NCI-H1930 (cell line): ENCODE measurements around the gene TMEM179.
"Not testable (repeated sequence)": the region's sequence is repeated elsewhere in the genome, so short reads cannot be mapped to it uniquely, and the experiment has no call there.

Experiments used
- DNase-seq, 2 experiments: peaks; one replicate each; lab custom pipeline; 2025; lab: John Stamatoyannopoulos, UW

Gene TMEM179

DNA sequence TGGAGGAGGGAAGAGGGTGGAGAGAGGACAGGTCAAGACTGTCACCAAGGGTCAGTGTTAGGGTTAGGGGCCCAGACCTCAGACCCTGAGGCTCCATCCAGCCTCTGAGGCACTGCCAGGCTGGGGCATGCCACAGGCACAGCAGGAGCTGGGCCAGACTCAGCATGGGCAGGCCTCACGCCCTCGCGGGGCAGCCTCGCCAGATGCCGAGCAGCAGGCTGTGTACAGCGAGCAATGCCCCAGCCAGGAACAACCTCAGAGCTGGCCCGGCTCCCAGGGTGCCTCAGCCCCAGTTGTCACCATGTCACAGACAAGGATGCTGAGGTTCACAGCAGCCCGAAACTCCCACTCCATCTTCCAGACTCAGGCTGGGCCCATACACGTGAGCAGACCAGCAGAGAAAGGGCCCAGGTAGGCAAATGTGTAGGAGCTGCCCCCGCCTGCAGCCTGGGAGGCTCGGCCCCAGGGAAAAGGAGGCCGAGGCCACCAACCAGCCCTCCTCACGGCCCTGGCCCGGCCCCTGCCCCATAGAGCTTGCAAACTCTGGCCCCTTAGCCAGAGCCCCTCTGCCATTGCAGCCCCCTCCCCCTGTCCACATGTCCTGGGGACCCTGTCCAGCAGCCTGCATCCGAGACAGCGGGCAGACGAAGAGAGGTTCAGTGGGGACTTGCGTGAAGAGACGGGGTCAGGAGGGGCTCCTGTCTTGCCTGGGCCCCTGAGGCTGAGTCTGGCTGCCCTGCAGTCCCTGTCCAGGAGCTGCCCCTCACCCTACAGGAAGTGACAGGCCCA is 17.5 kb downstream of the TMEM179 start:
- DNase-seq = no peak

DNA sequence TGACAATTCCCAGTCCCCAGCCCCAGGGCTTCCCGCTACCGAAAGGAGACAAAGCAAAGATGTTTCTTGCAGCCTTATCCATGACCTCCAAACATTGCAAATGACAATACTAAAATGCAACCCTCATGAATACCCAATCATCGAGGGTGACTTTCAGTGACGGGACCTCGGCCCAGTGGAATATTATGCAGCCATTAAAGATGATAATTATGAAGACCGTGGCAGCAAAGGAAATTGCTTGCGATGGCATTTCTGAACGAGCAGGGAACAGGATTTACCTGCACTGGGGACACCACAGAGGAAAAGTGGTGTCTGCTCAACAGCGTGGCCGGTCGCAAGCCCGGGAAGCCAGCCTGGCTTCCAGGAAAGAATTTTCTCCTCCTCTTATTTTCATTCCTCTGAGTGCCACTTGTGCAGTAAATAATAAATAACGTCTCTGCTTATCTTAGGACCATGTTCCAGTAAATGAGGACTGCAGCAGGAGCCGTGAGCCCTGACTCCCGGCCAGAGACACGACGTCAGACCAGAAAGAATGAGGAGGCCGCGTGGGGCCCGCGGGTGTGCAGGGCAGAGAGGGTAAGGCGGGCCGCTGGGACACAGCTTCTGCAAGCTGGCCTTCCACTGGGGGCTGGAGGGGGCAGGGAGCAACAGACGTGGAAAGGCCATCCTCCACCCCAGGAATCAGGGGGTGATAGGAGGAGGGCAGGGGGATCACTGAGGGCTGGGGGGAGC is 18.4 kb downstream of the TMEM179 start:
- DNase-seq = no peak

DNA sequence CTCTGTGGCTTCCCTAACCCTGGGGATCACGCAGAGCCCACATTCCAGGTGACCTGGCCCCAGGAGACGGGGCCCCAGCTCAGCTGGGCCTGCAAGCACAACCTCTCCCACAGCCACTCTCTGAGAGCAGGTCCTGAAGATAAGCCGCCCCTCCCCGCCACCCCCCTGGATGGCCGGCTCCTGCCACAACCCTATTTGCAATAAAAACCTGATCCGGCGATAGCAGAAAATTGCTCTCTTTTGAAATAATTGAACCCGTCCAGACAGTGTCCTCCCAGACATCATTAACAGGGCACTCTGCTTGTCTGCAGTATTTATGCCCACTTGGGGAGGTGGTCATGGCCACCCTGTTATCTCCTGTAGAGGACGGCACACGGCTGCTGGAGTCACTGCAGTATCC is 20.0 kb downstream of the TMEM179 start:
- no peak for DNase-seq

DNA sequence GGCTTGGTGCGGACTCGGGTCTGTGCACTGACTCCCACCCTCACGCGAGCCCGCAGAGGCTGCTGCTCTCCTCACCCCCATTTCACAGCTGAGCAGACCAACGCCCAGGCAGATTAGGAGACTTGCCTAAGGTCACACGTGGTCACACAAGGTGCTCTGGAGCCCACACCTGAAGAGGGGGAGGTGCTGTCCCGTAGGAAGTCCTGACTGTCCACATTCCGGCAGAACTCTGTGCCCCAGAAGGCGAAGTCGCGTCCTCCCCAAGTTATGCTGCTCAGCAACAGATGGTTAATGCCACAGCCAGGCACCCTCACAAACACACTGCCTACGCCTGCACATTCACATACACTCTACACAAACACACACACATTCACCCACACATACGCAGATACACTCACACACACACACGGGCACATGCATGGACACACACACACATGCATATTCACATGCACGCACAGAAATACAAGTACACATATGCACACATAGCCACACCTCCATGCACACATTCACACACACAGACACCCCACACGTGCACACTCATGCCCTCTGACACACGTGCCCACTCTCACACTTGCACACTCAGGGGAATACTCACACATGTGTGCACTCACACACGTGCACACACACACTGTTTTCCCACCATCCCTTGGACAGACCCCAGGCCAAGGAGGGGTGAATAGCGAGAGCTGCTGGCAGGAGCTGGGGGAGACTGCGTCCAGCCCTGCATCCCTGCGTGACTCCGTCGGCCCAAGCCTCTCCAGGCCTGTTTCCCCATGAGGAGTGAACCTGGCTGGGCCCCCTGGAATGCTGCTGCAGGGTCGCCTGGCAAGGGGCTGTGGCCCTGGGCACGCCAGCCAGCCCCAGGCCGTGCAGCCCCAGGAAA is 20.9 kb downstream of the TMEM179 start:
- no peak for DNase-seq

DNA sequence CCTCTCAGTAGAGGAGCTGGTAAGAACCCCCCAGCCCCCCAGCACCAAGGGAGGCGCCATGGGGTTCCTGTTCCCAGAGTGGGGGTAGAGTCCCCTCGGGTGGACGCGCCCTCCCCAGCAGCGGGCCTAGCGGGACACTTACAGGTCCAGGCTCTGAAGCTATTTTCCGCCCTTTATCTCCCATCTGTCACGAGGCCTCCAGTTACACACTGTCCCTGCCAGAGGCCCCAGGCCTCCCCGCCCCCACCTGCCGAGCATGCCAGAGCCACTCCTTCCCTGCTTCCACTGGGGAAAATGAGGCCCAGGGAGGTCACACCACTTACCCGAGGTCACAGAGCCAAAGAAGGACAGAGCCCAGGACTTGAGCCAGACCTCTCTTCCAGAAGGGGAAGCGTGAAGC is 21.9 kb downstream of the TMEM179 start:
- no peak for DNase-seq

DNA sequence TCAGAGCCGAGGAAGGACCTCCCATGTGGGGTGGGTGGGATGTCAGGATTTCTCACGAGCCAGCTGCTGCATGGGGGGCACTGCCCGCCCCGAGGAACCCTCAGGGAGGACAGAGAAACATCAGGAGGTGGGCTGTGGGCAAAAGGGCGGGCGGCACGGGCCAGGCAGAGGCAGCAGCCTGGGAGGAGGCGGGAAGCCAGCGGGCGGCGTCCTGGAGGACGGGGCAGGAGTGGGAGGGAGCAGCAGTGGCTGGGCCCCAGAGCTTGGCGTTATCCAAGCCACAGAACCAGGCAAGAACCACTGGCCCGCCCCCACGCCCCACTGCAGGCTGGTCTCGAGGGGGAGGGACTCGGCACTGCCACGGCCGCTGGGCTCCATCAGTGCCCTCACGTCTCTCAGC is 22.6 kb downstream of the TMEM179 start:
- no peak for DNase-seq

DNA sequence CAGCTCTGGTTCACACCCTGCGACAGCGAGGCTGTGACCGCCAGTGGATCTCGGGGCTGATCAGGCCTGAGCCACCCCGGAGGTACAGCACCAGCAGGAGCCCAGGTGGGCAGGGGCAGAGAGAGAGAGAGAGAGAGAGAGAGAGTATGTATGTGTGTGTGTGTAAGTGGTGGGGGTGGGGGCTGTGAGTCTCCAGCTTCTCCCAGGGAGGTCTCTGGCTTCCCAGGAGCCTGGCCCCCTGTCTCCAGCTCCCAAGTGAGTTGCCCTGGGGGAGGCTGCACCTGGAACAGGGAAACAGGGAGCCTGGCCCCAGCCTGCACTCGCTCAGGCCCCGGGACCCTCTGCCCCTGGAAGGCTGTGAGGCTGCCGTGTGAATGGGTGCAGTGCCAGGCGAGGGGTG is 23.1 kb downstream of the TMEM179 start:
- DNase-seq = no peak

DNA sequence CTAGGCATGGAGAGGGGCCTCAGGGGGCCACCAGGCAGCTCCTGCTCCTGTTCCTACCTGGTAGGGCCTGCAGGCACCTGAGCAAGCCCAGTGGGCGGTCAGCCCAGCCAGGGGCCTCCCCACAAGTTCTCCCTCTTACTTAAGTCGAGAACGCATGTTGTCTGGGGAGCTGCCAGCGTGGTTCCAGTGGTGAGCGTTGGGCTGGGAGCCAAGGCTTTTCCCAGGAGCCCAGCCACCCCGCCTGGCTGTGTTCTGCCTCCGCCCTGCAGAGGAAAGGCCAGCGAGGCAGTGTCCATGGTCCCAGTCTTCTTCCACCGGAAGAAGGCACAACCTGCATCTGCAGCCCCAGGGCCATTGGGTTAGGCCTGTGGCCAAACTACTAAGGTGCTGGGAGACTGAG is 23.6 kb downstream of the TMEM179 start:
- no peak for DNase-seq

DNA sequence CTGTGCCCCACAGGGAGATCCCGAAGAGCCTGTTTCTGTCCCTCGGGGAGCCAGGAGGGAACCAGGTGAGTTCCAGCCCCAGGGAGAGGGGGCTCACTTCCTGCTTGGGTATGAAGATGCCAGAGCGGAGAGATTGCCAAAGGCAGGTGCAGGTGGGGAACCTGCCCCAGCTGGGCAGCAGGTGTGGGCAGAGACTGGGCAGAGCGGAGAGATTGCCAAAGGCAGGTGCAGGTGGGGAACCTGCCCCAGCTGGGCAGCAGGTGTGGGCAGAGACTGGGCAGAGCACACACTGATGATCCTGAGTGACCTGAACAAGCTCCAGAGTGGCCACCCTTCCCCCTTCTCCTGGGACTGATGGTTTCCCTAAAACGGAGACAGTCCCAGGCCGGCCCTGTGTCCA is 24.6 kb downstream of the TMEM179 start:
- not testable (repeated sequence) for DNase-seq

DNA sequence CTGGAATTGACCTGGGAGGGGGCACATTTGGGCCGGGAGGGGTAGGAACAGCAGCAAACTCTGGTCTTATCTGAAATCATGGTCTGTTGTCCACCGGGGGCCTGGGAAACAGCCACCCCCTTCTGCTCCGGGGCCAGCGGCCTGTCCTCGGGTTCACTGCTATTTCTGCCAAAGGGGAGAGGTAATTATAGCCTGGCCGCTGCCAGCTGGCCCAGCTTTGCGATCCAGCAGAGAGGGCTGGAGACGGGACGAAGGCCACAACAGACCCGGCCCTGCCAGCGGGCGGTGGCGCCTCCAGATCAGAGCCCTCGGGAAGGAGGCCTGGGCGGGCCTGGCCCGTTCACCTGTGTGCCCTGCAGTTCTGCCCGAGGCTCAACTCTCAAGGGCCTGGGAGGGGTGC is 25.1 kb downstream of the TMEM179 start, which contains the start of gene C14orf180:
Gene C14orf180 (plus strand): TSS at position 258 of the 400 bp plus-strand sequence. CDS start 6,667 bp downstream, outside the sequence.
- no peak for DNase-seq

DNA sequence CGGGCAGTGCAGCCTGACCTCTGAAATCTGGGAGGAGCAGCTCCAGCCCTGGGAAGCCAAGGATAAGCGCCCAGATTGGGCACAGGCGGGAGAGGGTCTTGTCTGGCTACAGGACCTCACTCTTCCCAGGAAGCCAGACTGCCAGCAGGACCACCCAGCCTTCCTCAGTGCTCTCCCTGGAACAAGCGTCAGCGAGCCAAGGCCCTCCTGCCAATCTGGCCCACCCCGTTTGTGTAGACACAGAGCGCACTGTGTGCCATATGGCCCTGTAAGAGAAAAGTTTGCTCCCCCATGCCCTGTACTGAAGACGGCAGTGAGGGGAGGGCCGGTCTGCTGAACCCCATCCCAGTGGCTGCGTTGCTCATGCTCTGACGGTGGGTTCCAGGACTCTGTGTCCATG is 26.3 kb downstream of the TMEM179 start:
- no peak for DNase-seq

DNA sequence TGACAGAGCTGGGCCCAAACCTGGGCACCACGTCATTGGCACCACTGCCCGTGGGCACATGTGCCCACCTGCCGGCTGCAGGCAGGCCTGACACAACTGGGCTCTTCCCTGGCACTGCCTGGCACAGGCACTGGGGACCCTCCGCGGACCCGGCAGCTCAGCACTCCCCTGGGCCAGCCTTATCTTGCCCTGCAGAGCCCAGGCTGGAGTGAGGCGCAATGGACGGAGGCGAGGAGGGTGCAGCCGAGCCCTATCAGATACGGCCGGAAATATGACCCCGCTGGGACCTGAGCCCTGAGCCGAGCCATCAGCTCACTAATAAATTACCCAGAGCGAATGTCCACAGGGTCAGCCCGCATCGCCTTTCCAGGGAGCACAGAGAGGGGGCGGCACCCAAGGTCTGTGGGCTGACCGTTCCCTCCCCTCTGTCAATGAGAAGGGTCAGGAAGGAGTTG is 26.7 kb downstream of the TMEM179 start:
- no peak for DNase-seq

DNA sequence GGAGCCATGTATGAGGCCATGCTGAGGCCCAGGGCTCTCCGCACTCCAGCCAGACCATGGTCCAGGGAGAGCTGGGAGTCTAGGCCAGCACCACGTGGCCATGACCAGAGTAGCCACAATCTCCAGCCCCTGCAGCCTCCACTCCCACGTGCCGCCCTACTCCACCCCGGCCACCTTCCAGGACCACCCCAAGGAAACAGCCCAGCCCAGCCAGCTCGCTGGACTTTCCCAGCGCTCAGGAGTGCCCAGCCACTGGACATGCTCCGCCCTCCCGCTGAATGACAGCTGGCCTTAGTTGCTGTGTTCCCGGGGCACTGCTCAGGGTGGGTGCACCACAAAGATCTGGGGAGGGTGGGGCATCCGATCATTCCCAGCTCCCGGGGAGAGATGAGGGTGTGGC is 27.1 kb downstream of the TMEM179 start:
- DNase-seq = no peak

DNA sequence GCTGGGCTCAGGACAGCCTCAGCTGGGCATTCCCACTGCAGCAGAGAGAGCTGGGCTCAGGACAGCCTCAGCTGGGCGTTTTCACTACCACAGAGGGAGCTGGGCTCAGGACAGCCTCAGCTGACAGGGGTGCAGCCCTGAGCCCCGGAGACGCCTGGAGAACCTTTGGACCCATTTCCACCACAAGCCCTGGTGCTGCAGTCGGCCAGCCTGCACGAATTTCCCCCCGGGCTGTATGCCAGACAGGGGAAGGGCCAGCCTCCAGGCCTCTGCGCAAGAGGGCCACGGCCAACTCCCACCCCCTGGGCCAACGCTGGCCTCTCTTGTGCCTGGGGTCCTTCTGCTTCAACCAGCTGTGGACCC is 27.6 kb downstream of the TMEM179 start:
- DNase-seq = no peak

DNA sequence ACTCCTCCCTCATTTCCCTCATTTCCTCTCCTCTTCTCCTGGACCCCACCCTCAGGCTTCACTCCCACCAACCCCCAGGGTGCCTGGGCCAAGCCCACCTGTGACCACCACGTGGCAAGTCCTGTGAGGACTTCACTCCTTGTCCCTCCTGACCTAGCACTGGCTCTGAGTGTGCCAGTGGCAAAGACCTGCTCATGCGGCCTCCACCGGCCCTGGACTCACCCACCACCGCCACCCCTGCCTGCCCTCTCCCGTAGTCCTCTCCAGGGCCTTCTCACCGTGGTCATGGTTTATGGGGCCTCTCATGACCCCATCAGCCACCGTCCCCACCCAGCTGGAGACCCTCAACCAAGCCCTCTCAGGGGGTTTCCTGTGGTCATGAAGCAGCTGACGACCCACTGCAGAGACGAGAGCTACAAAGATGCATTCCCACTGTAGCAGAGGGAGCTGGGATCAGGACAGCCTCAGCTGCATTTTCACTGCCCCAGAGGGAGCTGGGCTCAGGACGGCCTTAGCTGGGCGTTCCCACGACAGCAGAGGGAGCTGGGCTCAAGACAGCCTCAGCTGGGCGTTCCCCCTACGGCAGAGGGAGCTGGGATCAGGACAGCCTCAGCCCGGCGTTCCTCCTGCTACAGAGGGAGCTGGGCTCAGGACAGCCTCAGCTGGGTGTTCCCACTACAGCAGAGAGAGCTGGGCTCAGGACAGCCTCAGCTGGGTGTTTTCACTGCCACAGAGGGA is 28.2 kb downstream of the TMEM179 start:
- no peak for DNase-seq

DNA sequence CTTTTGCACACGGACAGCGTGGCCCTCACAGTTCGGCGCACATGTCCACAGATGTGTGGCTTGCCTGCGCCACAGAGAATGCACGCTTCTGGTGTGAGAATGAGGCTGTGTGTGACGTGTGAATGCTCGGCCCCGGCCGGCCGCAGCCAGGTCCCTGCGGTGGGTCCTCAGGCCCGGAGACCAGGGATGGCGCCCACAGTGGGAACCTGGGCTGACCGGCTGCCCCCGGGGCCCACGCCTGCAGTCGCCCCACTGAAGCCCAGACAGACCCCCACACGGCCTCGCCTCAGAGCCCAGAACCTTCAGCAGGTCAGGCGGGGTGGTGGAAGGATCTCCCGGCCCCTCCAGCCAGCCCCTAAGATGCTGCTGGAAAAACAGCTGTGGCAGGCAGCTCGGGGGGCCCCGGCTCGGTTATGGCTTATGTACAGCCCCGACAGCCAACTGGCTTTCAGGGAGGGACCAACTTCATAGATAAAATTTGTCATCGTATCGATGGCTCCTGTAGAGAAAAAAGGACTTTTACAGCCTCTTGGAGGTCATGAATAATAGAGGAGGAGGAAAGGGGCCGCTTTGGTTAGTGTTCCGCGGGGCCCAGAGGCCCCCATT is 29.5 kb downstream of the TMEM179 start:
- DNase-seq = no peak

DNA sequence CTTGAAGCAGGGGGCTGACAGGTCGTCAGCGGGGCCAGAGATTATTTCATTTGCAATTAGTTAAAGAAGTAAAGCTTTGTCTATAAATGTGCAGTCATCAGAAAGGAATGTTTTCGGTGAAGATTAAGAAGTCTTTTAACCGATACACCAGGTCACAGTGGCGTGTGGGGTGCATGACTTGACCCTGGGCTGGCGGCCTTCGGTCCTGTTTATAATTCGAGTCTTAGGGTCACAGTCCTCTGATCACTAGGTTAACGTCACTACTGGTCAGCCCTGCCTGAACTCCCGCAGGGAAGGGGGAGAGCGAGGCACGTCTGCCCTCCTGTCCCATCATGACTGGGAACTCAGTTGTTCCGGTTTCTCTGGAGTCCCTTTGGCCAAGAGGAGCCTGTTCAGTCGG is 30.0 kb downstream of the TMEM179 start:
- DNase-seq = no peak

DNA sequence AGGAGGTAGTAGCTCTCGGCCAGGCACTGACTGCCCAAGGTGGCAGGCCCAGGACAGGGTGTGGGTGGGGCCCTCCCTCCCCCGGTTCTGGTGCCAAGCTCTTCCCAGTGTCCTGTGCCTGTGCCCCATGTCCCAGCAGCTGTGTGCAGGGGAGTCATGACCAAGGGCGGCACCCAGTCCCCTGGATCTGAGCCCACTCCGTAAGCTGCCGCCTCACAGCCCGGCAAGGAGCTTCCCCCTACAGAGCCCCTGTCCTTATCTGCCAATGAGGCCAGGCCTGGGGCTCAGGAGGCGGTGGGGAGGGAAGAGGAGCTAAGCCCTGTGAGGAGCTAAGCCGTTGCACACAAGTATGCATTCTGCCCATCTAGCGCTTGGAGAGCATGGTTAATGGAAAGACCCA is 30.6 kb downstream of the TMEM179 start:
- DNase-seq = no peak

DNA sequence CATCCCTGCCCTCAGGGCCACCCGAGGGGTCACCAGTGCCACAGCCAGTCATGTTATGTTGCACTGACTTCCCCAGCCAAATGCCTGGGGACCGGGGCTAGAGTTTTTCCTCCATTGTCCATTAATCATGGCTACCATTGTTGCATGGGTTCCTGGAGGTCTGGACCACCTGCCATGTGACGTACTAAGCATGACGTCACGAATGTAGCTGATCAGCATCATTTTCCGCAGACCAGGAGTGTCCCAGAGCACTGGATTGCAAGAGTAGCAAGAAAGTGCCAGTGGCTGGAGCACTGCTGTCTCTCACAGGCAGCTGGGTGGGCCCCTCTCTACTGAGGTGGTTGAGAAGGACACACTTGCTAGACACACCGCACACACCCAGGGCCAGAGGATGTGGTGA is 31.9 kb downstream of the TMEM179 start:
- no peak for DNase-seq

DNA sequence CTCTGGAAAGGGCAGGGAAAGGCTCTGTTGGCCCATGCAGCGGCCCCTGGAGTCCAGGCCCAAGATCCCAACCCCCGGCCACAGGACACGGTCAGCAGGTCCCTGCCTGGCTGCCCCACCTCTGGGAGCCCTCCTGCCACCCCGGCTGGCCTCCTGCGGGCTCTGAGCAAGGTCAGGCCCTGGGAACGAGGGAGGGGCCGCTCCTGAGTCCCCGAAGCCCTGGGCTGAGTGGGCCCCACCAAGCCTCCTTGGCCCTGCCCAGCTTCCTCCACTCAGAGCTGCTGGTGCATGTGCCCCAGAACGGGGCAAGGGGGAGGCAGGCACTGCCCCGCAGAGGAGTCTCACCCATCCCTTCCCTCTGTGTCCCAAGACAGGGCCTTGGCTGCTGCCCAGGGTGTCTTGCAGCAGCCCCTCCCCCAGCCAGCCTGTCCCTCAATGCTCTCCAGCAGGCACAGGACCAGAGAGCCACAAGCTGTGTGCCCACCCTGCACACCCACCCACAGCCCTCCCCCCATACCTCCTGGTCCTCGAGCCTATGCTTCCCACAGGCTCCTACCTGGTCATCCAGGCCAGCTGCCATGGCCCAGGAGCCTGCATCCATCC is 32.4 kb downstream of the TMEM179 start:
- no peak for DNase-seq

DNA sequence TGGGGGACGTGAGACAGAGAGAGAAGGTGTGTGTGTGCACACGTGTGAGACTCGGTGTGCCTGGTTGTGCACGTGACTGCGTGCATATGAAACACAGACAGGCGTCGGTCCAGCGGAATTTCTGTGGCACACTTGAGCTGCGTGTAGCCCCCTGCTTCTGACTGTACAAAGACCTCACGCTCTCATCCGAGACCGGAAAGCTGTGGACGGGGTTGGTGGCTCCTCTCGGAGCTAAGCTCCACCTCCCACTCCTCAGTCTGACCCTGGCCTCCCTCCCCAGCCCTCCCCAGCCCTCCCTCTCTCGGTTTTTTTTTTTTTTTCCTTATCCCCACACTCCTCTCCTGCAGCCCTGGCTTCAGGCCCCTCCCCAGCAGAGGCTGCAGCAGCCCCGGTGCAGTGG is 33.3 kb downstream of the TMEM179 start:
- no peak for DNase-seq
